Natural killer cell (primary cell): ENCODE measurements around the gene HEXD. TPM values are rescaled to one million over a fixed set of nuclear protein-coding genes. Genes with fewer than 3 reads are reported as not detected.

Source experiments
- ATAC-seq, 3 donors: fragments of 150-1000 bp in 2 of 3; fragments of 200-7000 bp in 1 of 3; cut with Tn5 transposase; 1 replicate in 1 of 3; 2 replicates in 2 of 3; pipeline ENCODE4 v1.10.0; 2021; ENCODE audit warnings: mild to moderate bottlenecking in 2 of 3, moderate library complexity in 2 of 3
- DNase-seq, 2 donors: peaks; one replicate each; pipeline versions ENCODE4 v3.0.0 to v3.0.0-alpha.2; 2013 to 2021; ENCODE audit warnings: mixed read lengths in 1 of 2
- H3K27ac ChIP-seq: one replicate; pipeline ENCODE4 v1.5.1; 2013; ENCODE audit warnings: mild to moderate bottlenecking, low read length
- H3K27me3 ChIP-seq: one replicate; pipeline ENCODE4 v1.6.1; 2013; ENCODE audit warnings: low read length; ENCODE audit not compliant: control insufficient read depth, insufficient read depth
- H3K36me3 ChIP-seq: one replicate; pipeline ENCODE4 v1.6.1; 2013; ENCODE audit warnings: low read length; ENCODE audit not compliant: control insufficient read depth, insufficient read depth
- H3K4me1 ChIP-seq: one replicate; pipeline ENCODE4 v1.6.1; 2013; ENCODE audit warnings: low read length; ENCODE audit not compliant: control insufficient read depth, insufficient read depth
- H3K4me3 ChIP-seq: one replicate; pipeline ENCODE4 v1.5.1; 2013; ENCODE audit warnings: low read length
- H3K9me3 ChIP-seq: one replicate; pipeline ENCODE4 v1.6.1; 2013; ENCODE audit warnings: low read length; ENCODE audit not compliant: control insufficient read depth, insufficient read depth
- H3K27ac Mint-ChIP-seq, 2 donors: one replicate each; pipeline ENCODE4 v1.8.0; 2022; ENCODE audit warnings: mild to moderate bottlenecking in 2 of 2, mixed read lengths in 2 of 2, moderate library complexity in 1 of 2
- H3K27me3 Mint-ChIP-seq, 2 donors: one replicate each; pipeline ENCODE4 v1.8.0; 2022; ENCODE audit warnings: low read depth in 2 of 2, mixed read lengths in 2 of 2
- H3K36me3 Mint-ChIP-seq: one replicate; pipeline ENCODE4 v1.8.0; 2022; ENCODE audit warnings: mixed read lengths
- H3K4me1 Mint-ChIP-seq, 2 donors: one replicate each; pipeline ENCODE4 v1.8.0; 2022; ENCODE audit warnings: mixed read lengths in 2 of 2
- H3K4me3 Mint-ChIP-seq: one replicate; pipeline ENCODE4 v1.8.0; 2022; ENCODE audit warnings: mild to moderate bottlenecking, moderate library complexity, mixed read lengths
- H3K9me3 Mint-ChIP-seq, 2 donors: one replicate each; pipeline ENCODE4 v1.8.0; 2022; ENCODE audit warnings: mixed read lengths in 2 of 2
- CTCF ChIP-seq: fragments of 200-600 bp; IDR thresholded peaks from one replicate; pipeline ENCODE4 v1.8.0; 2022; ENCODE audit warnings: antibody characterized with exemption
- WGBS: methylation state at CpG from one replicate; pipeline ENCODE4 v1.1.7; 2013; ENCODE audit warnings: missing lambda C conversion rate; ENCODE audit not compliant: insufficient coverage; 5-methylcytosine and 5-hydroxymethylcytosine counted together
- intact Hi-C: fragments of 100-400 bp; cut with micrococcal nuclease; formaldehyde crosslinking; loops from one replicate; pipeline ENCODE4 v1.14.2; 2022
- total RNA-seq, 4 donors: library from RNA; stranded (reverse); fragments of 120-200 nt in 1 of 4; gene quantifications; one replicate each; pipeline versions ENCODE4 v1.2.3 to v1.2.4, GENCODE V29; 2013 to 2022

Gene HEXD
- total RNA-seq, 3 donors from 2014 or later (not counting 1 experiment from before 2014, with no cell fraction given), result 35.7 to 57.4 (median 51.5) TPM

GRCh38 chr17:82491533-82491932 lies 73.4 kb downstream of the HEXD start:
- H3K36me3 Mint-ChIP-seq, result no peaks in the 10 kb centered on the region
- intact Hi-C loops, result no loop called here

More at GRCh38 chr17:82491533-82491932, 73.4 kb downstream of the HEXD start:
- no peak overlapping the region for H3K4me3 Mint-ChIP-seq
- H3K4me3 ChIP-seq, result no peak overlapping the region
- DNase-seq (no peak), ATAC-seq (no peak)
- H3K36me3 ChIP-seq, result peaks cover 14% of the 10 kb centered on the region
- 98% methylated on average over 15 of the region's 15 CpGs for WGBS
- H3K27me3 Mint-ChIP-seq, result no peaks in the 10 kb centered on the region
- H3K9me3 Mint-ChIP-seq, result no peaks in the 10 kb centered on the region
- H3K9me3 ChIP-seq, result no peaks in the 10 kb centered on the region
- H3K4me1 Mint-ChIP-seq, result peaks cover 17 to 33% of the 10 kb centered on the region in 2 donors
- H3K27ac ChIP-seq, result no peak overlapping the region
- no peak for TF ChIP-seq CTCF
- no peaks in the 10 kb centered on the region for H3K27me3 ChIP-seq
- no peak overlapping the region for H3K27ac Mint-ChIP-seq
- H3K4me1 ChIP-seq, result peaks cover 26% of the 10 kb centered on the region

Other genes with a start within 250 kb of the HEXD start
- gene CCDC57, start 205.5 kb upstream of the HEXD start, total RNA-seq, result 10 to 100 TPM; 69.7 to 79.2 (median 75.1) TPM
- 100 to 1,000 TPM; 172 to 365 (median 296) TPM for gene SLC16A3, start 189.3 kb upstream of the HEXD start, total RNA-seq
- 100 to 1,000 TPM; 423 to 475 (median 468) TPM for gene CSNK1D, start 144.6 kb upstream of the HEXD start, total RNA-seq
- 100 to 1,000 TPM; 464 to 564 (median 522) TPM for gene CD7, start 100.7 kb upstream of the HEXD start, total RNA-seq
- 10 to 100 TPM in 1 of 3 donors, 1 to 10 TPM in 2; 3.6 to 11.2 (median 6.3) TPM for gene SECTM1, start 84.6 kb upstream of the HEXD start, total RNA-seq
- not detected for gene TEX19, start 59.1 kb upstream of the HEXD start, total RNA-seq
- under 1 TPM in 1 of 3 donors, not detected in 2; 0.28 TPM for gene UTS2R, start 46.6 kb upstream of the HEXD start, total RNA-seq
- 10 to 100 TPM; 21.6 to 28.6 (median 23.3) TPM for gene OGFOD3, start 239 bp downstream of the HEXD start, total RNA-seq
- gene CYBC1, start 32.4 kb downstream of the HEXD start, total RNA-seq, result 100 to 1,000 TPM; 168 to 219 (median 192) TPM
- 100 to 1,000 TPM; 130 to 203 (median 158) TPM for gene NARF, start 40.4 kb downstream of the HEXD start, total RNA-seq
- 10 to 100 TPM; 42.5 to 50.0 (median 46.4) TPM for gene FOXK2, start 101.4 kb downstream of the HEXD start, total RNA-seq
- gene WDR45B, start 230.1 kb downstream of the HEXD start, total RNA-seq, result 100 to 1,000 TPM in 1 of 3 donors, 10 to 100 TPM in 2; 81.8 to 112 (median 94.6) TPM